Measurements from ENCODE around the gene ZFP28. TPM values are rescaled to one million over a fixed set of nuclear protein-coding genes. Genes with fewer than 3 reads are reported as not detected.

The ZFP28 gene
- total RNA-seq (1 to 10 TPM; 1.2 to 1.3 TPM), polyA plus RNA-seq (under 1 TPM; 0.47 TPM)

- peak; percentile 67 for DNase-seq (ENCODE audit: low spot score)
- TF ChIP-seq REST (IDR thresholded peaks at IDR 0.05), result no peak
- TF ChIP-seq TAF1 (conservative IDR thresholded peaks at IDR 0.05), result no peak
- no peak for TF ChIP-seq FOXA1 (IDR thresholded peaks at IDR 0.05)
These were observed at the start of gene ZFP28 for GRCh38 chr19:56538761-56539263. Gene ZFP28, plus strand, starts transcription at chr19:56538948. Its CDS starts 71 bp downstream, at chr19:56539019.

GRCh38 chr19:56491399-56491798, 47.3 kb upstream of the ZFP28 start:
- Histone ChIP-seq H3K36me3 (ENCODE audit: control insufficient read depth in 4 of 4, insufficient read depth in 3 of 4, low read depth in 1 of 4, low read length in 3 of 4) (peaks cover 0 to 6% (median 0%) of the 10 kb centered on the region in 4 donors), H3K9ac (ENCODE audit: low read depth in 1 of 2, low read length in 2 of 2) (no peak overlapping the region), H3K9me3 (ENCODE audit: control insufficient read depth in 4 of 4, low read length in 3 of 4) (peaks cover 34 to 49% (median 38%) of the 10 kb centered on the region in 4 donors), H3K27me3 (ENCODE audit: control insufficient read depth in 4 of 4, insufficient read depth in 4 of 4, low read length in 3 of 4) (no peaks in the 10 kb centered on the region), H3K27ac (ENCODE audit: low read depth in 1 of 2, low read length in 2 of 2) (no peak overlapping the region), H3K4me1 (ENCODE audit: control insufficient read depth in 4 of 4, insufficient read depth in 4 of 4, low read length in 3 of 4) (no peaks in the 10 kb centered on the region), H3K4me3 (ENCODE audit: low read depth in 1 of 3, low read length in 3 of 3) (no peak overlapping the region)
- TF ChIP-seq TAF1 (conservative IDR thresholded peaks at IDR 0.05), result no peak
- TF ChIP-seq EGR1 (IDR thresholded peaks at IDR 0.05; ENCODE audit: low read depth in 2 of 2), result no peak
- no peak for TF ChIP-seq SP1 (IDR thresholded peaks at IDR 0.05)
- TF ChIP-seq MAX (IDR thresholded peaks at IDR 0.05), result no peak
- TF ChIP-seq FOXA1 (IDR thresholded peaks at IDR 0.05), result no peak
- TF ChIP-seq HNF4G (IDR thresholded peaks at IDR 0.05), result no peak
- TF ChIP-seq JUND (IDR thresholded peaks at IDR 0.05), result no peak
- TF ChIP-seq REST (IDR thresholded peaks at IDR 0.05), result no peak
- TF ChIP-seq NR2F2 (IDR thresholded peaks at IDR 0.05), result no peak
- no peak for TF ChIP-seq HNF4A (conservative IDR thresholded peaks at IDR 0.05)
- no peak for TF ChIP-seq YY1 (IDR thresholded peaks at IDR 0.05)
- TF ChIP-seq CTCF (IDR thresholded peaks at IDR 0.05; ENCODE audit: low read depth, low read length, missing input control), result no peak
- no peak for TF ChIP-seq ZBTB33 (IDR thresholded peaks at IDR 0.05)
- DNase-seq (ENCODE audit: low spot score), result no peak
- 90% methylated on average over 3 of the region's 3 CpGs for WGBS

More at GRCh38 chr19:56538761-56539263, at the start of gene ZFP28:
- peak within 1 kb of the TSS; percentile 65 to 84 for H3K27ac ChIP-seq (ENCODE audit: low read depth in 1 of 2, low read length in 2 of 2)
- peaks cover 0 to 4% (median 0%) of the 10 kb centered on the region in 4 donors for H3K4me1 ChIP-seq (ENCODE audit: control insufficient read depth in 4 of 4, insufficient read depth in 4 of 4, low read length in 3 of 4)
- no peaks in the 10 kb centered on the region for H3K27me3 ChIP-seq (ENCODE audit: control insufficient read depth in 4 of 4, insufficient read depth in 4 of 4, low read length in 3 of 4)
- H3K36me3 ChIP-seq (ENCODE audit: control insufficient read depth in 4 of 4, insufficient read depth in 3 of 4, low read depth in 1 of 4, low read length in 3 of 4), result peaks cover 0 to 4% (median 2%) of the 10 kb centered on the region in 4 donors
- WGBS, result 7% methylated on average over 53 of the region's 65 CpGs
- no peak within 1 kb of the TSS for H3K9ac ChIP-seq (ENCODE audit: low read depth in 1 of 2, low read length in 2 of 2)
- peak within 1 kb of the TSS; percentile 43 to 66 (median 66) for H3K4me3 ChIP-seq (ENCODE audit: low read depth in 1 of 3, low read length in 3 of 3)
- H3K9me3 ChIP-seq (ENCODE audit: control insufficient read depth in 4 of 4, low read length in 3 of 4), result peaks cover 31 to 71% (median 61%) of the 10 kb centered on the region in 4 donors

Data from liver (tissue), 9 donors.